Central memory CD4-positive, alpha-beta T cell (primary cell): ENCODE results near the gene MTCL1.
A peak's percentile ranks its signal among the peaks of the same experiment; 100 is the strongest.

Source experiments
- DNase-seq: peaks from one replicate; pipeline ENCODE4 v3.0.0; 2022

The MTCL1 gene

DNA sequence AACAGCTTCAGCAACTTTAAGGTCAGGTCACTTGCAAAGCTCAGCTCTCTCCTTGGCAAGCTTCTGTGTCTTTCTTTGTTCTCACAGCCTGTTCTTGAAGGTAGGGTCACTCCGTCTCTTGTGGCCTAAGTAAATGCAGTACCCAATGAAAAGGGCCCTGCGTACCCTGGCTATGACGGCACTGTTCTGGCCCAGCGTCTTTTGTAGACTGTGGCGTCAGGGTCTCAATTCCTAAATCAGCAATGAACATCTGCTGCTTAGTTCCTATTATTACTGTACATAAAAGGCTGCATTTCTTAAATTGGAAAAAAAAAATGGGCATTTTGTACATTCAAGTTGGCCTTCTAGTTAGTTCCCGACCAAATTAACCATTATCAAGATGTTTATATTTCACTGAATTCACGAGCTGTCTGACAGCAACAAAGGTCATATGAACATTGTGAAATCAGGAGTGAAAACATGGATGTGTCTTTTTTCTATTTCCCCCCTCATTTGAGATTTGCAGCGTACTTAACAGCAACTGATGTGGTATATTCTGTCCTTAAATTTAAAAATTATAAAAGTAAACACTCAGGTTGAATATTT lies 17.0 kb upstream of the MTCL1 start:
- DNase-seq = no peak

DNA sequence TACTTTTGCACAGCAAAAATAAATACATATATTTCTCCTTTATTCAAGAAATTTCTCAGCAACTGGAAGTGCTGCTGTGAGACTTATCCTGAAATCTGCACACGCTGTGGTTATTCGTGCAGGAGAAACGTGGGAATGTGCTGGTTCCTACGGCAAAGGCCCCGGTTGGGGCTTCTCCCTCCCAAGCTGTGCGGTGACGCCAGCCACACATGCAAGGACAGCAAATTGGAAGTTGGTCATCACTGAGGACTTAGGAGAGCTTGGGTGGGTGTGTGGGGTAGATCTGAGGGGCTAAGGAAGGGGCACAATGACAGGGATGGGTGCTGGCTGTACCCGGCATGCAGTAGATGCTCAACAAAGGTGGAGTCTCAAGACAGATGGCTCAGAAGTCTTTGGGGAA lies 16.5 kb upstream of the MTCL1 start:
- no peak for DNase-seq

DNA sequence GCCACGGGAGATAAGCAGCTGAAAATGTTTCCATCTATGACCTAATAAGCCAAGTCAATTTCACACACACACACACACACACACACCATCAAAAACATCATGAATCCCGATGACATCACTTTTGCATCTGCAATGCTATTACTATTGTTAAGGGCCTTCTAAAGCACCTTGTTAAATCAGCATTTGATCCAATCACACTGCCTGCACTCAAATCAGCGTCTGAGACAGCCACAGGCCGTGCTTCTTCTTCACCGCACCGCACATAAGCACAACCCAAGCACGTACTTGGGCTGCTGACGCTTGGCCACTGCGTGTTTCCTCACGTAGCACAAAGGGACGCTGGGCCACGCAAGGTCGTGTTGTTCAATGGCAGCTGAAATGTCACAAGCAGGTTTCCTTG lies 15.8 kb upstream of the MTCL1 start:
- no peak for DNase-seq

DNA sequence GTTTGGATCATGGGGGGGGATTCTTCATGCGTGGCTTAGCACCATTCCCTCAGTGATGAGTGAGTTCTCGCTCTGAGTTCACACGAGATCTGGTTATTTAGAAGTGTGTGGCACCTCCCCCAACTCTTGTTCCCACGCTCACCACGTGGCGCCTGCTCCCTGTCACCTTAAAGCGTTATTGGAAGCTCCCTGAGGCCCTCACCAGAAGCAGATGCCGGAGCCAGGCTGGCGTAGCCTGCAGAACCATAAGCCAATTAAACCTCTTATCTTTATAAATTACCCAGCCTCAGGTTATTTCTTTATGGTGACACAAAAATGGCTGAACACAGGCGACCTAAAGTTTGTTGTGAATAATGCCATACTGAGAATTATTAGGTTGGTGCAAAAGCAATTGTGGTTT lies 10.5 kb upstream of the MTCL1 start:
- DNase-seq = no peak

DNA sequence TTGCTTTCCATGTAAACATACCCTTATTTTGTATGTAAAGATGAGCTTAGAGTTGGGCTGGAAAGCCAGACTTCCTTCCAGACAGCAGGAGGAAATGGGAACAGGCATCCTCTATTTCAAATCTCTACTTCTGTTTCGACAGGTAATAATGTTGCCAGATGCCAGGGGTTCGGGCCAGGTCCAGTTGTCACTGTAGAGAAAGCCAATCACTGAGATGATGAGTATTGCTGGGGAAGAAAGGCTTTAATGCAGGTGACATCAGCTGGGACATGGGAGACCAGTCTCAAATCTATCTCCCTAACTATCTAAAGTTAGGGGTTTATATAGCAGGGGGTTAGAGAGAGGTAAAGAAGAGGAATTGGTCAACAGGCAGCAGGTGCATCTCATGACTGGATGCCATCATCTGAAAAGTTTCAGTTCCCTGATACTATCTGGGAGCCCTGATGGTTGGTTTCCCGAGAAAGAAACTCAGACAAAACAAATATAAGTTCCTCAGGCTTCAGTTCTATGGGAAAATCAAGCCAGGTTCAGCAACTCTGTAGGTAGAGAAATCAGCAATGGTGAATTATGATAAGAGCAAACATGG lies 9.3 kb upstream of the MTCL1 start:
- DNase-seq = no peak

DNA sequence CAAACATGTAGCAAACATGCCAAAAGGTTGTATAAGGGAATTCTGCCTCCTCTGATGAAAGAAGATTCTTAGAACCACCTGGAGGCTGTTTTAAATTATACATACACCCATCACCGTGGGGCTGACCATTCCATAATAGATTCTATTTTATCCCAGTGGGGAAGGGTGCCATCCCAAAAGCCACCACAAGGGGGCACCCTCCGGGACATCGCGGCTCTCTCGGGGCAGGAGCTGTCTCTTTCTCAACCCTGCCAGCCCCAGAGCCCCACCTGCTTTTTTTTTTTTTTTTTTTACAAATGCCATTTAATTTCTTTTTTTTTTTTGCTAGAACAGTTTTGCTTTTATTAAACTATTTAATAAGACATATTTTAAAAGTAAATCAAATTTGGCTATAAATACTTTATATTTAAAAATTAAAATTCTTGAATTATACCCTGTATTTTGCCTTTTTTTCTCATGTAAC lies 8.6 kb upstream of the MTCL1 start:
- DNase-seq = peak; percentile 62

DNA sequence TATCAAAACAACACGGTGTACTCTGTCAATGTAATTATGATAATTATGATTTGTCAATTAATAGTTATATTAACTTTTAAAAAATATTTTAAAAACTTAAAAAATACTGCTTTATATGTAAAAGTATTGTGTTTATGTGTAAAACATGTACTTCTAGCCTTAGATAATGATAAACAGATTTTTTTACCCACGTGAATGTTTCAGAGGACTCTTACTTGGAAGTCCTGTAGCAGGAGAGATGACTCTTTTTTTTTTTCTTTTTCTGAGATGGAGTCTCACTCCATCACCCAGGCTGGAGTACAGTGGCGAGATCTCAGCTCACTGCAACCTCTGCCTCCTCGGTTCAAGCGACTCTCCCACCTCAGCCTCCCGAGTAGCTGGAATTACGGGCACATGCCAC lies 6.2 kb upstream of the MTCL1 start:
- no peak for DNase-seq

DNA sequence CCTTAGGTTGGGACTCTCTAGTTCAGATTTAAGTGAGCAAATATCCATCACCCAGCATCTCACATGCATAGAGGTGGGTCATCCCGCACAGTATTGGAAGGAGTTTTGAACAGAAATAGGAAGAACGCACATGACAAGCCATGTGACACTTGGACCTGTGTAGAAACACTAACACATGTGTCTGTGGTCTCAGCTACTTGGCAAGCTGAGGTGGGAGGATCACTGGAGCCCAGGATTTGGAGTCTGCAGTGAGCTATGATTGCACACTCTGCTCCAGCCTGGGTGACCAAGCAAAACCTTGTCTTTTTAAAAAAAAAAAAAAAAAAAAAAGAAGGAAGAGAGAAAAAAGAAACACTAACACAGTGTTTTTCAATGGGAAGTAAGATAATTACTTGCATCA lies 5.4 kb upstream of the MTCL1 start:
- DNase-seq = no peak

DNA sequence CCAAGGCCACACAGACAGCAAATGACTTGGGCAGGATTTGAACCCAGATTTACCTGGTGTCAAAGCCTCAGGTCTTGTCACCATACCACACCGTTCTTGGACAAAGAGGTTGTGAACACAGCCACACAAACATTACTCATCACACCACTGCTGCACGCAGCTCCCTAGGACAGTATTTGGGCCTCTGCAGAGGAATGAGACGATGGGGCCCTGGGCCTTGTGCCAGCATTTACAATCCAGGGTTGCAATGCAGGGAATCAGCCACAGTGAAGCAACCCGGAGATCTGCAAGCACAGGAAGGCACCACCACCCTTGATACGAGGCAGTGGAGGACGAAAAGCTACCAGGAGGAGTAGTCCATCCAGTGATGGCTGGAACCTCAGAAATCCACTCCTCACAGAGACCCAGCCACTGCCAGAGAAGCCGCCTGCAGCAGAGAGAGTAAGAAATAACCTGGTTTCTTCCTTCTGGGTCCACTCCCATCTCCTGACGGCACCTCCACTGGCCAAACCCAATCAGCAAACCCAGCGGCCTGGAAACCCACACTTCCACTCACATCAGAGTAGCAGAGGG lies 3.7 kb upstream of the MTCL1 start:
- no peak for DNase-seq

DNA sequence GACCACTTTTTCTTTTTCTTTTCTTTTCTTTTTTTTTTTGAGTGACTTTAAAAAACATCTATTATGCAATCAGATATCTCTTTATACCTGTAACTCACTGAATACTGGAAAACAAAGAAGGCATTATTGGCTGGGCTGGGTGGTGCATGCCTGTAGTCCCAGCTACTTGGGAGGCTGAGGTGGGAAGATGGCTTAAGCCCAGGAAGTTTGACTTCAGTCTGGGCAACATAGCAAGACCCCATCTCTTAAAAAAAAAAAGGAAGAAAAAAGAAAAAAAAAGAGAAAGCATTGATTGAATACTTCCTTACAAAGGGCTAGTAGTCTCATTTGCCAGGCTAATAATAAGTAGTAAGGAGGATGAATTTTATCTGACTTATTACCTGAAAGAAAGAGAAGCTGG lies 2.7 kb upstream of the MTCL1 start:
- DNase-seq = no peak

DNA sequence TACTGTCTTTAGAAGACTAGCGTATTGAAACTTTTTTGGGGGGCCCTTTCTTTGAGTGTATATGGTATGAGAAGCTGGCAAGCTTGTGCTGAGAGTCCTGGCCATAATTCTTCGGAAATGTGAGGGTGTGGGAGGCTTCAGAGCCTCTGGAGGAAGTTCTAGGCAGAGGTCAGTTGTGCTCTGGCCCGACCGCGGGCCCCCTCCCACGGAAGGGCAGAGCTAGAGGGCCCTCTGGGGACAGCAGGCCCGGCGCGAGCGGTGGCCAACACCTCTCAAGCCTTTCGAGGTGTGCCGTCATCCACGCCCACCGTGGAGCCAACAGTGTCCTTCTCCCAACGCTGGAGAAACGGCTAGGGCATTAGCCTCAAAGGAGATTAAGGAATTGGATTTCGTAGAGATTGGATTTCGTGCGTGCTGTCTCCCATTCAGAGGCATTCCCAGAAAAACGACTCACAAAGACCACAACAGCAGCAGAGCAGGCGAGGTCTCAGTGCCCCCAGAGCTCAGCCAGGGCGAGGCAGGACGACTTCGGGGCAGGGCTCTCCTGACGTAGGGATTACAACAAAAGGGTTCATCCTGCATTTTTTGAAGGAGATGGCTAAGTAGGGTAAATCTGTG lies 2.2 kb upstream of the MTCL1 start:
- DNase-seq = no peak

DNA sequence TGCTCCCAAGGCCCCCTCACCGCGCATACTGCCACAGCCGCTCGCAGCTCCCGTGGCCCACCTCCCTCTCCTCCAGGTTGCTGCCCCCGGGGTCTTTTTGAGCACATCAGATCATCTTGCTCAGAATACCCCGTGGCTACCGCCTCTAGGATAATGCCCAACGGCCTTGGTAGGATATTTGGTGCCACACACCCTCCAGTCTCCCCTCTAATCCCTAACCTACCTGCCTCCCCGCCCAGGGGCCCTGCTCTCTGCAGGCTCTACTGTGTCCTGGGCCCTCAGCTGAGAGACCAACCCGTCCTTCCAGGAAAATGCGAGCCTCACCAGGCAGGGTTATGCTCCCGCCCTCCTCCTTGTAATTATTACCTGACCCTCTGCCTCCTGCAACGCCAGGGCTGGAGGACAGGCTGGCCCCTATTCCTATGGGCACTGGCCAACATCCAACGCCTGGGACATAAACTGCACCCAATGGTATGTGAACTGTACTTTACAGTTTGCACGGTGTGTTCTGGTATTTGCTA lies 1.5 kb upstream of the MTCL1 start:
- DNase-seq = no peak

DNA sequence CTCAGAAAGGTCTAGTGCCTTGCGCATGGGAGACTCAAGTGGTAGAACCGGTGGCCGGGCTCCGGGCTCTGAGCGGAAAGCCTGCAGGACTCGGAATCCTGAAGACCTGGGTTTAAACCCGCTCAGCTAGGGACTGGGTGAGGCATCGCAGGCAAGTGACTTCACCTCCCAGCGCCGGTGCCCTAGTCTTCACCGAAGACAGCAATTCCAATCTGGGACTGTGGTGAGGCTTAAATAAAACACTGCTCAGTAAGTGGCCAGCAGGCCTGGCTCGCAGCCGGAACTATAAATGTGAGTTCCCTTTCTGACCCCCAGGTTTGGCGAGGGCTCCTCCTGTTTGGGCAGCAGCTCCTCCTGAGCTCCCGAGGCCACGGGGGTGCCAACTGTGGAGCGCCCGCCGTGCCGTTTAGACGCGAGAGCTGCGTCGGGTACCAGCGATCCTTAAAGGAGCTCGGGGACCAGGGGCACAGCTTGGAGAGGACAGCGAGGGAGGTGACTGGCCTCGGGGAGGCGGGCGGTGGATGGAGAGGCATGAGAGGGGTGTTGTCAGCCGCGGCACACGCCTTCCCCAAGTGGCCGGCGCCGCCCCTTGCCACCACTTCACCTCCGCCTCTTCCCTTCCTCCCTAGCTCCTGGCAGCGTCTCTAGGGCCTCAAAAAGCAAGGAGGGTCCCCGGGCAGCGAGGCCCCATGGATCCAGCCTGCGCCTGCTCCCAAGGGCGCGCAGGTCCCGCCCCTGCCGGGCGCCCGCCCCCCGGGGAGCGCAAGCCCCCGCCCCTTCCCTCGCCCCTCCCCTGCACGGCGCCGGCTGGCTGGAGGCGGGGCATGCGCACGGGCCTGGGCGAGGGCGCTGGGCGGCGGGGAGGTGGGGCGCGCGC lies 757 bp upstream of the MTCL1 start:
- peak; percentile 80 for DNase-seq

DNA sequence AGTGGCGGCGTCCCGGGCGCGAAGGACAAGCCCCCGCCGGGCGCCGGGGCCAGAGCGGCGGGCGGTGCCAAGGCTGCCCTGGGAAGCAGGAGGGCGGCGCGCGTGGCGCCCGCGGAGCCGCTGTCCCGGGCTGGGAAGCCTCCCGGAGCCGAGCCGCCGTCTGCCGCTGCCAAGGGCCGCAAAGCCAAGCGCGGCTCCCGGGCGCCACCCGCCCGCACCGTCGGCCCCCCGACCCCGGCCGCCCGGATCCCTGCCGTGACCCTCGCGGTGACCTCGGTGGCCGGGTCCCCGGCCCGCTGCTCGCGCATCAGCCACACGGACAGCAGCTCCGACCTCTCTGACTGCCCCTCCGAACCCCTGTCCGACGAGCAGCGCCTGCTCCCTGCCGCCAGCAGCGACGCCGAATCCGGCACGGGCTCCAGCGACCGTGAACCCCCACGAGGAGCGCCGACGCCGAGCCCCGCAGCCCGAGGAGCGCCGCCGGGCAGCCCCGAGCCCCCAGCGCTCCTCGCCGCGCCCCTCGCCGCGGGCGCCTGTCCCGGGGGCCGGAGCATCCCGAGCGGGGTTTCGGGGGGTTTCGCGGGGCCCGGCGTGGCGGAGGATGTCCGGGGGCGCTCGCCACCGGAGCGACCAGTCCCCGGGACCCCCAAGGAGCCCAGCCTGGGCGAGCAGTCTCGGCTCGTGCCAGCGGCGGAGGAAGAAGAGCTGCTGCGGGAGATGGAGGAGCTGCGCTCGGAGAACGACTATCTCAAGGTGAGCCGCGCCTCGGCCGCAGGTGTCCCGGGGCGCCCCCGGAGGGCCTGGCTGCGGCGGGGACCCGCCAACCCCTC lies 820 bp downstream of the MTCL1 start:
- DNase-seq = no peak

DNA sequence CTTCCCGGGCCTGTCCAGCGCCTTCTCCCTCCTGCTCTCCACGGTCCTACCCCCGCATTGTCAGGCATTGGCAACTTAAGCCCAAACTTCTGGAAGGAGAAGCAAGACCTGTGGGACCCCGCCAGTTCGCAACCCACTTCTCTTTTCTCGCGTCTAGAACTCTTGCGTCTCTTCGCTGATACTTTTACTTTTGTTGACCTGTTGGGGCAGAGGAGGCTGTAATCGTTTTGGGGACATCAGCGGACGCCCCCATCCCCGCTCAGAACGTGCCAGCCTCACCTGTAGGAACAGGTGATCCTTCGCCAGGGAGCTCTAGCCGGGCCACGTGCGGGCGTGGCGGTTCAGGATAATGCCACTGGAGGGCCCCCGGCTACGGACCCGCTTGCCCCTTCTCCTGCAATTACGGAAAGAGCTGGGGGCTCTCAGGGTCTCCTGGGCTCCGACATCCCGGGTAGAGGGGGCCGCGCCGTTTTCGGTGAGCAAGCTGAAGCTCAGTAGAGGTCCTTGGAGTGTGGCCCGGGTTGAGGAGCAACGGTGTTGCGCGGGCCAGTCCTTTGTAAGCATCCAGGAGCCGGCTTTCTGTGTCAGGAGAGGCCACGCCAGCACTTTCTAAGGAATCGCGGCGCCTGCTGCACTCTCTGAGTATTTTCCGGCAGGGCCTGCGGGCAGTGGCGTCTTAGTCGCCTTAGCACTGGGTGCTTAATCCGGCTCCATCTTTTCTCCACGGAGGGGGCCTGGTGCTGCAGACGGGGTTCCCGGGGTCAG lies 1.6 kb downstream of the MTCL1 start:
- peak; percentile 5 for DNase-seq

DNA sequence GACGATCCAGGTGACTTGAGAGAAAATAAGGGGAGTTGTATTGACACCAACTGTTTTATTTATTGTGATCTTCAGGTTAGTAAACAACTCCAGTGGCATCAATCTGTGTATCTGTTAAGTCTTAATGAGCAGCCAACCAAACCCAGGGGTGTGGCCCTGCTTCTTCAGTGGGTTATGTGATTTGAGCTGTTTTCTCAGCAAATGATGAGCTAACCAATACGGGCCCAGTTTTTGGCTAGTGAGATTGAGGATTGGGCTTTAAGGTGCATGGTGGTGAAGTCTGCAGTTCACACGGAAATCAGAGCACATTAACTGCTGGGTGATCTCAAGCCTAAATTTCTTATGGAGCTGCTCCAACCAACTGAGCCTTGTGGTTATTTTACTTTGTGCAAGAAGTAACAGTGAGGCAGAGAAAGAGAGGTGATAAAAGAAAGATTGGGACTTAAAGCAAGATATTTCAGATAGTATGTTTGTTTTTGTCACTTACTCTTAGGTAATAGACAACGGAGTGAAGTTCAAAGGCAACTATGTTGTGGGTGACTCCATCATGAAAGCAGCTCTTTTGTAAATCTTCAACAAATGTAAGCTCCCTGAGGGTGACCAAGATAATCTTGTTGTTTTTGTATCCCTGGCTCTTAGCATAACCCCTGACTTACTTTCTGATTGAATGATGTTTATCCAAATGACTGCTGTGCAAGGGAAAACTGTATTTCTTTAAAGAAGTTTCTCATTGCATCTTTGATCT lies 2.4 kb downstream of the MTCL1 start:
- no peak for DNase-seq

DNA sequence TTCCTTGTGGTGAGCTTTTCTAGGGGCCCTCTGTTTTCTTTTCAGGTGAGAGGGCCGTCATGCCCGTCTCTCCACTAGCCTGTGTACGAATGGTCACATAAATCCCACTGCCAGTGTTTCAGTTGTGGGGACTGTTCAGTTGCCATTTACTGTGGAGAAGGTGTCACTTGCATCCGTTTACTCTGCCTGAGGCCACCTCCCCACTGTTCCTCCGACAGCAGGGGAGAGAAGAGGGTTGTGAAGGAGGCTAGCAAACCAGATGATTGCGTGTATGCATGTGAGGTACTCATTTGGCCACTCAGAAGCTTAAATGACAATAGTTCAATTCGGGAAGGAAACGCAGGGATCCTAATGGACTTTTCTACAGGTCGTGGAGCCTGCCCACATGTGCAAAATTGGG lies 3.3 kb downstream of the MTCL1 start:
- no peak for DNase-seq

DNA sequence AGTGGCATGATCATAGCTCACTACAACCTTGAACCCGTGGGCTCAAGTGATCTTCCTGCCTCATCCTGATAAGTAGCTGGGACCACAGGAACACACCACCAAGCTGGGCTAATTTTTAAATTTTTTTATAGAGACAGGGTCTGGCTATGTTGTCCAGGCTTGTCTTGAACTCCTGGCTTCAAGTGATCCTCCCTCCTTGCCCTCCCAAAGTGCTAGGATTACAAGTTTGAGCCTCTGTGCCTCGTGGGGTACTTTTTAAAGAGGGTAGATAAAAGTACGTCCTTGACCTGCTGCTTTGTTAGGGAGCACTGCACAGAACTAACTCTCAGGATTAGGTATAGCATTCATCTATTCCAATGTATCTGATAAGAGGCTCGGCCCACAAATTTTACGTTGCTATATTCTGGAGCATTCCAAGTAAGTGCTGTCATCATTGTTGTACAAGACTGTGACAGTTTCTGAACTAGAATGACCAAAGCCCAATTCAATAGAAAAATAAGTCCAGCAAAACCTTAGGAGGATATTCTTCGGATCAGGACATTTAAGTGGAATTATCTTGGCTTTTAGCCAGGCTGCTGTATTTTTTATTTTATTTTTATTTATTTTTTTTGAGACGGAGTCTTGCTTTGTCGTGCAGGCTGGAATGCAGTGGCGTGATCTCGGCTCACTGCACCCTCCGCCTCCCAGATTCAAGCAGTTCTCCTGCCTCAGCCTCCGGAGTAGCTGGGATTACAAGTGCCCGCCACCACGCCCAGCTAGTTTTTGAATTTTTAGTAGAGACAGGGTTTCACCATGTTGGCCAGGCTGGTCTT lies 4.1 kb downstream of the MTCL1 start:
- no peak for DNase-seq

DNA sequence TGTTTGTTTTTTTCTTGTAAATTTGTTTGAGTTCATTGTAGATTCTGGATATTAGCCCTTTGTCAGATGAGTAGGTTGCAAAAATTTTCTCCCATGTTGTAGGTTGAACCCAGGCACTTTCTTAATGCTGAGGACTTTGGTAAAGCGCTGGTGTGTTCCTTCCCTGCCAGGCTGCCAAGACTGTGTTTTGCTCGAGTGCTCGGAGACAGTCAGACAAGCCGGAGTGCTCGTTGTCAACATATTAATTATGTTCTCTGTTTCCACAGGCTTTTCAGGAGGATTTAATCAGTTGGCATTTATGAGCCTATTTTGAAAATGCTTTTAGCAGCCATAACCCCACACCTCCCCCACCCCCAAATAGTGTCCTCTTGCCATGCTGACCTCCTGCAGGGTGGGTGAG lies 6.4 kb downstream of the MTCL1 start:
- no peak for DNase-seq

DNA sequence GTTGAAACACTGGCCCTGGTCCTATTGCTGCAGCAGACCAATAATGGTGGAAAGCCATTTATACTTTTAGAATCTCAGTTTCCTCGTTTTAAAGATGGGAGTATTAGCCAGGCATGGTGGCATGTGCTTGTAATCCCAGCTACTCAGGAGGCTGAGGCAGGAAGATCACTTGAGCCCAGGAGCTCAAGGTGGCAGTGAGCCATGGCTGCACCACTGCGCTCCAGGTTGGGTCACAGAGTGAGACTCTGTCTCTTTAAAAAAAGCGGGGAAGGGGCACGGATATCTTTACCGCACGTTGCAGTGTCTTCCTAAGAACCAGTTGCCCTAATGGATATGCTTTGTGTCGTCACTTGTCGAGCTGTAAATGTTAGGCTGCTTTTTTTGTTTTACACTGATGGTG lies 8.3 kb downstream of the MTCL1 start:
- no peak for DNase-seq
